ENCODE results near the gene CPNE6. TPM values are rescaled to one million over a fixed set of nuclear protein-coding genes. Genes with fewer than 3 reads are reported as not detected.
A peak's percentile ranks its signal among the peaks of the same experiment; 100 is the strongest.

Gene CPNE6
- total and polyA plus RNA-seq, 2 of the 8 experiments (the other 6 are each of a cell fraction or from before 2014, with no cell fraction given), result 0.05 TPM; not detected in 1

DNA sequence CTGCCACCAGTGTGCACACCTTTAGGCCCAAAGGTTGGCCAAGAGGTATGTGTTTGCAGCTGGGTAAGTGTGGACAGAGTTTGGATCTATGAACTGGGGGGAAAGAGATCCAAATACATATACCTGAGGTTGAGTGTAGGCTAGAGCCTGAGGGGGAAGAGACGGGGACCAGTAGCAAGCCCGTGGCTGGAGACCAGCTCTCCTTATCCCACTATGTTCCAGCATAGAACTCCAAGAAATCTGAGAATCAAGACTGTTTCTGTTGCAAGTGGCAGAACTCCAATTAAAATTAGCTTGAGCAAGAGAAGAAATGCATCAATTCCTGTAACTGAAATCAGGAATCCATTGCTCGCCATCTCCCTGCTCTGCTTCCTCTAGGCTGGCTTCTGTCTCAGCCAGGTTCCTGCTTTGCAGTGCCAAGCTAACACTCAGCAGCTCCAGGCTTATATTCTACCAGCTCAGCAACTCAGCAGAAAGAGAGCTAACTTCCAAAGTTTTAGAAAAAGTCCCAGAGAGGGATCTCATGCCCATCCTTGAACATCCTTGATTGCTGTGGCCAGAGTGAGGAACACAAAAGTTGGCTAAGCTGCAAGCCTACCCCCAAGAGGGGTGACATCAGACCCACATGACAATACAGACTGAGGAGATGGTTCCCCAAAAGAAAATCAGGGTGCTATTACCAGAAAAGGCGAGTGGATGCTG is 21.3 kb downstream of the CPNE6 start:
- H3K4ac ChIP-seq (replicated peaks; ENCODE audit: insufficient read length, low read depth, low read length), result no peak overlapping the region
- 97% methylated on average over 4 of the region's 4 CpGs; no CpG with 5 or more reads in 1 of the 2 experiments for WGBS, 2 experiments (ENCODE audit: extremely low coverage in 1 of 2, insufficient coverage in 1 of 2, insufficient read length in 1 of 2, insufficient replicate concordance in 2 of 2, low coverage in 1 of 2, low lambda C conversion rate in 2 of 2, missing lambda C conversion rate in 1 of 2)
- ChIA-PET POLR2A (ENCODE audit: partially characterized antibody) (interaction anchor here (0.8 to 23.9 kb wide), 12 partner anchors 13 to 104 kb away, joined by 3 to 626 read pairs (median 20); partner anchors contain the start of genes CARMIL3, CPNE6, DCAF11 and DHRS4L2), CTCF (ENCODE audit: partially characterized antibody) (interaction anchor here (1.2 to 12.8 kb wide), 7 partner anchors 8 to 70 kb away, joined by 3 to 316 read pairs (median 20); partner anchors contain the start of genes CARMIL3, CPNE6, DCAF11 and NRL)
- peaks cover 5 to 13% (median 9%) of the 10 kb centered on the region in 4 experiments for H3K4me1 ChIP-seq (replicated peaks in 1 of 4; ENCODE audit: control insufficient read depth in 3 of 4, insufficient read depth in 4 of 4, low read length in 3 of 4)
- H3K4me2 ChIP-seq (ENCODE audit: insufficient read depth in 1 of 2, low read depth in 2 of 2, low read length in 2 of 2), result no peak overlapping the region; a peak in 1 of 4 replicates
- peak overlapping the region; percentile 86 for H2BK120ac ChIP-seq (replicated peaks; ENCODE audit: low read depth, low read length)
- no peak overlapping the region for H3K23ac ChIP-seq (ENCODE audit: insufficient read length)
- peaks cover 3% of the 10 kb centered on the region in 2 experiments for H4K20me1 ChIP-seq (replicated peaks in 1 of 2; ENCODE audit: control insufficient read depth in 1 of 2, insufficient read depth in 2 of 2, low read length in 2 of 2)
- peak overlapping the region; percentile 79 for H4K91ac ChIP-seq (replicated peaks; ENCODE audit: insufficient read length, low read length)
- peak overlapping the region; percentile 99 for H2BK12ac ChIP-seq (ENCODE audit: low read depth, low read length)
- H3K9ac ChIP-seq (replicated peaks in 1 of 4; ENCODE audit: extremely low read depth in 1 of 4, low read depth in 3 of 4, low read length in 3 of 4), result no peak overlapping the region
- H3K14ac ChIP-seq (ENCODE audit: insufficient read length), result no peak overlapping the region
- H2BK15ac ChIP-seq (ENCODE audit: low read length), result peak overlapping the region; percentile 5
- FAIRE-seq (no peak), DNase-seq (ENCODE audit: low read depth in 1 of 2, low spot score in 2 of 2) (no peak)
- no peak overlapping the region for H4K5ac ChIP-seq (ENCODE audit: insufficient read length, low read depth, low read length)
- H2BK20ac ChIP-seq (ENCODE audit: low read length), result peak overlapping the region; percentile 87
- peaks cover 5% of the 10 kb centered on the region for H3K79me1 ChIP-seq (ENCODE audit: low read depth, low read length)
- H3K36me3 ChIP-seq (ENCODE audit: control insufficient read depth in 2 of 4, insufficient read depth in 4 of 4, low read length in 3 of 4), result peaks cover 0 to 8% (median 0%) of the 10 kb centered on the region in 4 experiments; a peak in 2 of 8 replicates
- no peaks in the 10 kb centered on the region for H3K27me3 ChIP-seq (replicated peaks in 1 of 4; ENCODE audit: control insufficient read depth in 3 of 4, extremely low read depth in 1 of 4, insufficient read depth in 3 of 4, low read length in 3 of 4)
- peaks cover 0 to 21% of the 10 kb centered on the region in 2 experiments; a peak in 2 of 4 replicates for H3K79me2 ChIP-seq (ENCODE audit: control insufficient read depth in 1 of 2, insufficient read depth in 2 of 2, low read length in 2 of 2)
- H3K56ac ChIP-seq (replicated peaks; ENCODE audit: insufficient read length, low read depth, low read length), result no peak overlapping the region
- H2BK5ac ChIP-seq (ENCODE audit: low read depth, low read length), result peak overlapping the region; percentile 99
- H3K18ac ChIP-seq (ENCODE audit: extremely low read depth, low read length), result peak overlapping the region; percentile 88; the same call in 1 of the 2 replicates
- H4K8ac ChIP-seq (ENCODE audit: extremely low read depth, insufficient read depth, low read length), result no peak overlapping the region
- H2AK5ac ChIP-seq (ENCODE audit: low read depth, low read length), result peak overlapping the region; percentile 100
- no peak overlapping the region for H3K27ac ChIP-seq (ENCODE audit: low read depth, low read length)
- H3K9me3 ChIP-seq (ENCODE audit: insufficient read depth in 2 of 2, low read depth in 1 of 2, low read length in 1 of 2), result no peaks in the 10 kb centered on the region
- no peak overlapping the region for H2AFZ ChIP-seq (ENCODE audit: low read length)
- no peak overlapping the region for H3K4me3 ChIP-seq (ENCODE audit: extremely low read depth in 1 of 4, insufficient read depth in 2 of 4, low read depth in 3 of 4, low read length in 4 of 4)
- peaks cover 8% of the 10 kb centered on the region for H3K23me2 ChIP-seq (ENCODE audit: low read depth, low read length)
- TF ChIP-seq, protein P1, sequence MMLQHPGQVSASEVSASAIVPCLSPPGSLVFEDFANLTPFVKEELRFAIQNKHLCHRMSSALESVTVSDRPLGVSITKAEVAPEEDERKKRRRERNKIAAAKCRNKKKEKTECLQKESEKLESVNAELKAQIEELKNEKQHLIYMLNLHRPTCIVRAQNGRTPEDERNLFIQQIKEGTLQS (IDR thresholded peaks at IDR 0.05; ENCODE audit: insufficient read depth, low read depth, low read length), result no peak
- no peak for TF ChIP-seq FOSL1 (IDR thresholded peaks at IDR 0.05; ENCODE audit: insufficient read depth, low read depth, low read length)
- TF ChIP-seq, protein P2, sequence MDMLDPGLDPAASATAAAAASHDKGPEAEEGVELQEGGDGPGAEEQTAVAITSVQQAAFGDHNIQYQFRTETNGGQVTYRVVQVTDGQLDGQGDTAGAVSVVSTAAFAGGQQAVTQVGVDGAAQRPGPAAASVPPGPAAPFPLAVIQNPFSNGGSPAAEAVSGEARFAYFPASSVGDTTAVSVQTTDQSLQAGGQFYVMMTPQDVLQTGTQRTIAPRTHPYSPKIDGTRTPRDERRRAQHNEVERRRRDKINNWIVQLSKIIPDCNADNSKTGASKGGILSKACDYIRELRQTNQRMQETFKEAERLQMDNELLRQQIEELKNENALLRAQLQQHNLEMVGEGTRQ (IDR thresholded peaks at IDR 0.05; ENCODE audit: low read length), result no peak
- no peak for TF ChIP-seq GABPA (IDR thresholded peaks at IDR 0.05; ENCODE audit: borderline replicate concordance, insufficient read depth, low read length)
- no peak for TF ChIP-seq EP300 (IDR thresholded peaks at IDR 0.05; ENCODE audit: borderline replicate concordance in 1 of 2, low read depth in 2 of 2, low read length in 2 of 2)
- TF ChIP-seq SRF (IDR thresholded peaks at IDR 0.05; ENCODE audit: low read depth, low read length), result no peak
- TF ChIP-seq CEBPB (IDR thresholded peaks at IDR 0.05; ENCODE audit: low read depth, low read length), result no peak
- TF ChIP-seq ZNF274 (IDR thresholded peaks at IDR 0.05; ENCODE audit: borderline replicate concordance, extremely low read depth, low read length), result no peak
- no peak for TF ChIP-seq POU5F1 (IDR thresholded peaks at IDR 0.05; ENCODE audit: low read depth, low read length)
- TF ChIP-seq BRCA1 (IDR thresholded peaks at IDR 0.05; ENCODE audit: low read depth, low read length), result no peak

Data from H1 (cell line).